ENCODE measurements around the gene RASGEF1C. TPM values are rescaled to one million over a fixed set of nuclear protein-coding genes. Genes with fewer than 3 reads are reported as not detected.

Gene RASGEF1C
- total and polyA plus RNA-seq, 4 donors: 0.09 to 0.10 TPM; not detected in 2

DNA sequence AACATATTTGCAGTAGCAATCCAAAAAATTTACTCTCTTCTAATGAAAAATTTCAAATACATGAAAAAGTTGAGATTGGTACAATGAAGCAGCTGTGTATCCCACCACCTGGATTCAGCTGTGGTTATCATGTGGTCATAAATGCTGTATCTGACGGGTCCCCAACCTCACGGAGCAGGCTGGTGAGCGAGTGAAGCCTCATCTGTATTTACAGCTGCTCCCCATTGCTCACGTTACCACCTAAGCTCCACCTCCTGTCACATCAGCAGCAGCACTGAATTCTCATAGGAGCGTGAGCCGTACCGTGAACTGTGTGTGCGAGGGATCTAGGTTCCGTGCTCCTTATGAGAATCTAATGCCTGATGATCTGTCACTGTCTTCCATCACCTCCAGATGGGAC, 130.7 kb downstream of the RASGEF1C start:
- DNase-seq (ENCODE audit: low spot score): no peak
- Histone ChIP-seq H3K4me3 (ENCODE audit: low read depth in 1 of 3, low read length in 3 of 3) (no peak overlapping the region), H3K27me3 (ENCODE audit: control insufficient read depth in 4 of 4, insufficient read depth in 4 of 4, low read length in 3 of 4) (no peaks in the 10 kb centered on the region), H3K4me1 (ENCODE audit: control insufficient read depth in 4 of 4, insufficient read depth in 4 of 4, low read length in 3 of 4) (peaks cover 7 to 63% (median 47%) of the 10 kb centered on the region in 4 donors), H3K27ac (ENCODE audit: low read depth in 1 of 2, low read length in 2 of 2) (peak overlapping the region; percentile 40 to 52), H3K36me3 (ENCODE audit: control insufficient read depth in 4 of 4, insufficient read depth in 3 of 4, low read depth in 1 of 4, low read length in 3 of 4) (no peaks in the 10 kb centered on the region), H3K9ac (ENCODE audit: low read depth in 1 of 2, low read length in 2 of 2) (no peak overlapping the region), H3K9me3 (ENCODE audit: control insufficient read depth in 4 of 4, low read length in 3 of 4) (no peaks in the 10 kb centered on the region)
- WGBS: 87% methylated on average over 9 of the region's 9 CpGs
- TF ChIP-seq HNF4A (conservative IDR thresholded peaks at IDR 0.05) (no peak), EGR1 (IDR thresholded peaks at IDR 0.05; ENCODE audit: low read depth in 2 of 2) (no peak), TAF1 (conservative IDR thresholded peaks at IDR 0.05) (no peak), YY1 (IDR thresholded peaks at IDR 0.05) (no peak), RXRA (IDR thresholded peaks at IDR 0.05) (no peak), FOXA1 (IDR thresholded peaks at IDR 0.05) (no peak), NR2F2 (IDR thresholded peaks at IDR 0.05) (no peak), GABPA (IDR thresholded peaks at IDR 0.05 in 1 of 2, conservative IDR thresholded peaks at IDR 0.05 in 1 of 2) (no peak), HNF4G (IDR thresholded peaks at IDR 0.05) (no peak)
- TF ChIP-seq, protein P1, sequence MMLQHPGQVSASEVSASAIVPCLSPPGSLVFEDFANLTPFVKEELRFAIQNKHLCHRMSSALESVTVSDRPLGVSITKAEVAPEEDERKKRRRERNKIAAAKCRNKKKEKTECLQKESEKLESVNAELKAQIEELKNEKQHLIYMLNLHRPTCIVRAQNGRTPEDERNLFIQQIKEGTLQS (IDR thresholded peaks at IDR 0.05): no peak
- TF ChIP-seq, protein P2, sequence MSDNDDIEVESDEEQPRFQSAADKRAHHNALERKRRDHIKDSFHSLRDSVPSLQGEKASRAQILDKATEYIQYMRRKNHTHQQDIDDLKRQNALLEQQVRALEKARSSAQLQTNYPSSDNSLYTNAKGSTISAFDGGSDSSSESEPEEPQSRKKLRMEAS (IDR thresholded peaks at IDR 0.05): no peak
- TF ChIP-seq, protein P3, sequence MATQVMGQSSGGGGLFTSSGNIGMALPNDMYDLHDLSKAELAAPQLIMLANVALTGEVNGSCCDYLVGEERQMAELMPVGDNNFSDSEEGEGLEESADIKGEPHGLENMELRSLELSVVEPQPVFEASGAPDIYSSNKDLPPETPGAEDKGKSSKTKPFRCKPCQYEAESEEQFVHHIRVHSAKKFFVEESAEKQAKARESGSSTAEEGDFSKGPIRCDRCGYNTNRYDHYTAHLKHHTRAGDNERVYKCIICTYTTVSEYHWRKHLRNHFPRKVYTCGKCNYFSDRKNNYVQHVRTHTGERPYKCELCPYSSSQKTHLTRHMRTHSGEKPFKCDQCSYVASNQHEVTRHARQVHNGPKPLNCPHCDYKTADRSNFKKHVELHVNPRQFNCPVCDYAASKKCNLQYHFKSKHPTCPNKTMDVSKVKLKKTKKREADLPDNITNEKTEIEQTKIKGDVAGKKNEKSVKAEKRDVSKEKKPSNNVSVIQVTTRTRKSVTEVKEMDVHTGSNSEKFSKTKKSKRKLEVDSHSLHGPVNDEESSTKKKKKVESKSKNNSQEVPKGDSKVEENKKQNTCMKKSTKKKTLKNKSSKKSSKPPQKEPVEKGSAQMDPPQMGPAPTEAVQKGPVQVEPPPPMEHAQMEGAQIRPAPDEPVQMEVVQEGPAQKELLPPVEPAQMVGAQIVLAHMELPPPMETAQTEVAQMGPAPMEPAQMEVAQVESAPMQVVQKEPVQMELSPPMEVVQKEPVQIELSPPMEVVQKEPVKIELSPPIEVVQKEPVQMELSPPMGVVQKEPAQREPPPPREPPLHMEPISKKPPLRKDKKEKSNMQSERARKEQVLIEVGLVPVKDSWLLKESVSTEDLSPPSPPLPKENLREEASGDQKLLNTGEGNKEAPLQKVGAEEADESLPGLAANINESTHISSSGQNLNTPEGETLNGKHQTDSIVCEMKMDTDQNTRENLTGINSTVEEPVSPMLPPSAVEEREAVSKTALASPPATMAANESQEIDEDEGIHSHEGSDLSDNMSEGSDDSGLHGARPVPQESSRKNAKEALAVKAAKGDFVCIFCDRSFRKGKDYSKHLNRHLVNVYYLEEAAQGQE (IDR thresholded peaks at IDR 0.05): no peak
- TF ChIP-seq, protein P4, sequence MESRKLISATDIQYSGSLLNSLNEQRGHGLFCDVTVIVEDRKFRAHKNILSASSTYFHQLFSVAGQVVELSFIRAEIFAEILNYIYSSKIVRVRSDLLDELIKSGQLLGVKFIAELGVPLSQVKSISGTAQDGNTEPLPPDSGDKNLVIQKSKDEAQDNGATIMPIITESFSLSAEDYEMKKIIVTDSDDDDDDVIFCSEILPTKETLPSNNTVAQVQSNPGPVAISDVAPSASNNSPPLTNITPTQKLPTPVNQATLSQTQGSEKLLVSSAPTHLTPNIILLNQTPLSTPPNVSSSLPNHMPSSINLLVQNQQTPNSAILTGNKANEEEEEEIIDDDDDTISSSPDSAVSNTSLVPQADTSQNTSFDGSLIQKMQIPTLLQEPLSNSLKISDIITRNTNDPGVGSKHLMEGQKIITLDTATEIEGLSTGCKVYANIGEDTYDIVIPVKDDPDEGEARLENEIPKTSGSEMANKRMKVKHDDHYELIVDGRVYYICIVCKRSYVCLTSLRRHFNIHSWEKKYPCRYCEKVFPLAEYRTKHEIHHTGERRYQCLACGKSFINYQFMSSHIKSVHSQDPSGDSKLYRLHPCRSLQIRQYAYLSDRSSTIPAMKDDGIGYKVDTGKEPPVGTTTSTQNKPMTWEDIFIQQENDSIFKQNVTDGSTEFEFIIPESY (IDR thresholded peaks at IDR 0.05): no peak

DNA sequence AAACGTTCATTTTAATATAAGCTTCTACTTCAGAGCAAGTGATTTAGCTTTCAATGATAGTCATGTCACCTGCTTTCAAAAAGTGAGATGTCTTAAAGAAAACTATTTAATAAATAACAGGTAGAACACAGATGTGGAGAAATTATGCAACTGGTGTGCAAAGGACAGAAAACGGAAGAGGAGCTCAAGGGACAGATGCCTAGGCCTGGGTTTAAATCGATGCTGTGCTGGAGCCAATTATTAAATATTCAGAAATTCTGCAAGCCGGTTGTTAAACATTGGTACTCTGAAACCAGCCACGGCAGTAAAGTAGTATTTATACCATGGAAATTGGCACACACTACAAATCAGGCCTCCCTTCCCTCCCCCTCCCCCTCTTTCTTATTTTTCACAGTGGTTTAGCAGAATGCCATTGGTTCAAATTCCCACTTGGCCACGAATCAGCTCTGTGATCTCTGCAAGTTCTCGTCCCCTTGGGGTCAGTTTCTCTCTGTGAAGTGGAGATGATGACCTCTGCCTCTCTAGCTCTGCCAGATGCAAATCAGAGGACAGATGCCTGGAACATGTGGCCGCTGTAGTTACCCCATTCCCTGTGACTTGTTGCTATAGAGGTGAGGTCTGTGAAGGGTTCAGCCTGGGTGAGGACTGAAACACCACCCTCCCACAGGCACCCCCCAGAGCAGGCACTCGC, 131.3 kb downstream of the RASGEF1C start:
- no peak for DNase-seq (ENCODE audit: low spot score)
- no peaks in the 10 kb centered on the region for H3K9me3 ChIP-seq (ENCODE audit: control insufficient read depth in 4 of 4, low read length in 3 of 4)
- no peaks in the 10 kb centered on the region for H3K27me3 ChIP-seq (ENCODE audit: control insufficient read depth in 4 of 4, insufficient read depth in 4 of 4, low read length in 3 of 4)
- H3K4me1 ChIP-seq (ENCODE audit: control insufficient read depth in 4 of 4, insufficient read depth in 4 of 4, low read length in 3 of 4): peaks cover 7 to 63% (median 47%) of the 10 kb centered on the region in 4 donors
- peak overlapping the region; percentile 40 to 52 for H3K27ac ChIP-seq (ENCODE audit: low read depth in 1 of 2, low read length in 2 of 2)
- H3K4me3 ChIP-seq (ENCODE audit: low read depth in 1 of 3, low read length in 3 of 3): no peak overlapping the region
- 45% methylated on average over 9 of the region's 9 CpGs for WGBS
- H3K9ac ChIP-seq (ENCODE audit: low read depth in 1 of 2, low read length in 2 of 2): no peak overlapping the region
- H3K36me3 ChIP-seq (ENCODE audit: control insufficient read depth in 4 of 4, insufficient read depth in 3 of 4, low read depth in 1 of 4, low read length in 3 of 4): no peaks in the 10 kb centered on the region
- TF ChIP-seq GABPA (IDR thresholded peaks at IDR 0.05 in 1 of 2, conservative IDR thresholded peaks at IDR 0.05 in 1 of 2): no peak
- no peak for TF ChIP-seq EGR1 (IDR thresholded peaks at IDR 0.05; ENCODE audit: low read depth in 2 of 2)
- TF ChIP-seq HNF4G (IDR thresholded peaks at IDR 0.05): no peak
- TF ChIP-seq, protein P5, sequence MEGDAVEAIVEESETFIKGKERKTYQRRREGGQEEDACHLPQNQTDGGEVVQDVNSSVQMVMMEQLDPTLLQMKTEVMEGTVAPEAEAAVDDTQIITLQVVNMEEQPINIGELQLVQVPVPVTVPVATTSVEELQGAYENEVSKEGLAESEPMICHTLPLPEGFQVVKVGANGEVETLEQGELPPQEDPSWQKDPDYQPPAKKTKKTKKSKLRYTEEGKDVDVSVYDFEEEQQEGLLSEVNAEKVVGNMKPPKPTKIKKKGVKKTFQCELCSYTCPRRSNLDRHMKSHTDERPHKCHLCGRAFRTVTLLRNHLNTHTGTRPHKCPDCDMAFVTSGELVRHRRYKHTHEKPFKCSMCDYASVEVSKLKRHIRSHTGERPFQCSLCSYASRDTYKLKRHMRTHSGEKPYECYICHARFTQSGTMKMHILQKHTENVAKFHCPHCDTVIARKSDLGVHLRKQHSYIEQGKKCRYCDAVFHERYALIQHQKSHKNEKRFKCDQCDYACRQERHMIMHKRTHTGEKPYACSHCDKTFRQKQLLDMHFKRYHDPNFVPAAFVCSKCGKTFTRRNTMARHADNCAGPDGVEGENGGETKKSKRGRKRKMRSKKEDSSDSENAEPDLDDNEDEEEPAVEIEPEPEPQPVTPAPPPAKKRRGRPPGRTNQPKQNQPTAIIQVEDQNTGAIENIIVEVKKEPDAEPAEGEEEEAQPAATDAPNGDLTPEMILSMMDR (IDR thresholded peaks at IDR 0.05; ENCODE audit: low read depth, low read length, missing input control): no peak
- TF ChIP-seq JUND (IDR thresholded peaks at IDR 0.05): peak in 1 of 2 donors; percentile 11
- TF ChIP-seq SP1 (IDR thresholded peaks at IDR 0.05): peak; percentile 65
- TF ChIP-seq HNF4A (conservative IDR thresholded peaks at IDR 0.05): peak; percentile 54 to 70
- no peak for TF ChIP-seq FOXA1 (IDR thresholded peaks at IDR 0.05)
- no peak for TF ChIP-seq NR2F2 (IDR thresholded peaks at IDR 0.05)
- no peak for TF ChIP-seq RAD21 (IDR thresholded peaks at IDR 0.05)
- TF ChIP-seq RXRA (IDR thresholded peaks at IDR 0.05): peak; percentile 71 to 76
- TF ChIP-seq, protein P1 (IDR thresholded peaks at IDR 0.05): no peak
- TF ChIP-seq, protein P3 (IDR thresholded peaks at IDR 0.05): no peak
- TF ChIP-seq TAF1 (conservative IDR thresholded peaks at IDR 0.05): no peak
- TF ChIP-seq, protein P2 (IDR thresholded peaks at IDR 0.05): peak; percentile 38
- peak; percentile 29 for TF ChIP-seq YY1 (IDR thresholded peaks at IDR 0.05)

All from liver (tissue), 9 donors.